HS-27A (cell line): ENCODE measurements around the gene SLC26A1.
"Not testable (repeated sequence)": the region's sequence is repeated elsewhere in the genome, so short reads cannot be mapped to it uniquely, and the experiment has no call there.

Source experiments
- DNase-seq: peaks from one replicate; pipeline ENCODE4 v3.0.0-alpha.2; 2012; ENCODE audit warnings: low read depth, missing footprints

Gene SLC26A1

DNA sequence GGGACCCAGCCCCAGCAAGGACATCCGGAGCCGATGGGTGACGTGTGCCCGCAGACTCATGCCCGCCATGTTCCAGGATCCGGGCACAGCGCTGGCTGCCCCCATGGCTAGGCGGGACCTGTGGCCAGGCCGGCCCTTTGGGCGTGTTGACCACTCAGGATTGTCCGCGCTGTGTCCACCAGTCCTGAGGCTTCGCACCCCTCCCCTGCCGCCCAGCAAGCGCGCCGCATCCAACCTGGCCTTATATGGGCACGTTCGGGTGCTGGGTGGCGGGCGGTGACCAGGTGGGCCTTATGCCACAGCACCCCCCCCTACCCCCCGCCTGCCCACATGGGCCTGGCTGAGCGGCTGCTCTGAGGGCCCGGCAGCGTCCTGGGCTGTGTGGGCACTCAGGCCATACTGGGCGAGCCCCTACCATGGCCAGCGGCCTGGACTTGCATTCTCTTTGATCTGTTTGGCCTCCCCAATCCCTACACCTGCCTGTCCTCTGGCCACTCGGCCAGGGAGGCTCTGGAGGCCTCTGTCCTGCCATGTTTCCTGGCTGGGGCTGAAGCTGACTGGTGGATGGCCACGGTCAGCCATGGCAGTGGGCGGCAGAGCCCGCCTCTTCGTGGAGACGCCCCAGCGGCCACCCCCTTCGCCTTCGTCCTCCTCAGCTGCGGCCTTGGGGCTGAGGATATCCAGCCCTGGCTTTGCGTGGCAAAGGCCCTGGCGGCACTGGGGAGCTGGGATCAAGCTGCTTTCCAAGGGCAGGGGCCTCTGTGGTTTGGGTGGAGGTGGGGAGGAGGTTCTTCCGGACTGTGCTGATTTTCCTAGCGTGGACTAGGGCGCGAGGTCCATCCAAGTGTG lies 20.2 kb upstream of the SLC26A1 start:
- no peak for DNase-seq

- DNase-seq, result no peak
These were observed 19.0 kb upstream of the SLC26A1 start for GRCh38 chr4:1012034-1012739.

DNA sequence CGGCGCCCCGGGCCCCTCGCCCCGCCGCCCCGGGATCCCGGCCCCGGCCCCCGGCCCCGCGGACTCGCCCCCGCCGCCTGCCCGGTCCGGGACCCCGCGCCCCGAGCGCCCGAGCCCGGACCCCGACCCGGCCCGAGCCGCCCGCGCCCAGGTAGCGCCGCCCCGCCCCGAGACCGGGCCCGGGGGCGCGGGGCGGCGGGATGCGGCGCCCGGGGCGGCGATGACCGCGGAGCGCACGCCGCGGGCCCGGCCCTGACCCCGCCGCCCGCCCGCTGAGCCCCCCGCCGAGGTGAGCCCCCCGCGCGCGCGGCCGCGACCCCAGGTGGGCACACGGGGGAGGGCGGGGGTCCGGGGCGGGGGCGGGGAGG lies 18.4 kb upstream of the SLC26A1 start:
- no peak for DNase-seq

DNA sequence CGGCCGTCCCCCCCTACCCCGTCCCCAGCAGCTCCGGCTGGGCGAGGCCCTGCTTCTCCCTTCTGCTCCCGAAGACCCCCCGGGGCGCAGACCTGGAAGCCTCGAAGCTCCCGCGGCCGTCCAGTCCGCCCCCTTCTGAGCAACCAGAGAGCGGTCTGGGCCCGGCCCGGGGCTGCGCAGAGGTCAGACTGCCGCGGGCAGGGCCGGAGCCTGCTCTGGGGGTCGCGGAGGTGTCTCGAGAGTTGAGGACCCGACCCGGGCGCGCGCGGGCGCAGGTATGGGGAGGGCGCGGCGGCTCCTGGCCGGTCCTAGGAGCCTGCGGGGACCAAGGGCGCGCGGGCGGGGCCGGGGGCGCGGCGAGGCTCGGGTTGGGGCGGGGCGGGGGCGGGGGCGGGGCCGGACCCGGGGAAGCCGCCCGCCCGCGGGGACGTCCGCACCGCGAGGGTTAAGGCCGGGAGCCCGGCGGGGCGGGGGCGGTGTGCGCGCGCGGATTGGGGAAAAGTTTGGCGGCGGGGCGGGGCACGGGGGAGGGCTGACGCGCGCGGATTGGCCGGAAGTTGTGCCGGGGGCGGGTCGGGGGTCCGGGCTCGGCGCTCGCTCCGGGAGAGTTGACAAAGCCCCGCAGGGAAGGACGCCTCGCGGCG lies 17.9 kb upstream of the SLC26A1 start, which contains the start of gene FGFRL1:
FGFRL1 (plus strand) TSS at position 605 of the 644 bp plus-strand sequence. CDS start 860 bp downstream, outside the sequence.
- no peak for DNase-seq

GRCh38 chr4:1010395-1011021 lies 17.3 kb upstream of the SLC26A1 start:
- no peak for DNase-seq

- DNase-seq, result no peak
These were observed 16.6 kb upstream of the SLC26A1 start for GRCh38 chr4:1009542-1010394.

GRCh38 chr4:1008840-1009541 lies 15.8 kb upstream of the SLC26A1 start:
- DNase-seq, result no peak

DNA sequence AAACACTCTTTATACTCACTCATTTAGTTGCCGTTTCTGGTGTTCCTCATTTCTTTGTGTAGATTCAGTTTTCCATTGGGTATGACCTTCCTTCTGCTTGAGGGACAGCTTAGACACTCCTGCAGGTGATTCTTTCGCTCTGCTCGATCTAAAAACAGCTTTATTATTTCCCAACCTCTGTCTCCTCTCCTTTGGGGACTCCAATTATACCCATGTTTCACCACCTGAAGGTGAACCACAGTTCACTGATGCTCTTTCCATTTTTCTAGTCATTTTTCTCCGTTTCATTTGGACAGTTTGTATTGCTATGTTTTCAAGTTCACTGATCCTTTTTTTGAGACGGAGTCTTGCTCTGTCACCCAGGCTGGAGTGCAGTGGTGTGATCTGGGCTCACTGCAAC lies 13.7 kb upstream of the SLC26A1 start:
- no peak for DNase-seq

GRCh38 chr4:1004557-1005485 lies 11.6 kb upstream of the SLC26A1 start:
- DNase-seq, result no peak

GRCh38 chr4:1004071-1004418 lies 10.8 kb upstream of the SLC26A1 start:
- no peak for DNase-seq

DNA sequence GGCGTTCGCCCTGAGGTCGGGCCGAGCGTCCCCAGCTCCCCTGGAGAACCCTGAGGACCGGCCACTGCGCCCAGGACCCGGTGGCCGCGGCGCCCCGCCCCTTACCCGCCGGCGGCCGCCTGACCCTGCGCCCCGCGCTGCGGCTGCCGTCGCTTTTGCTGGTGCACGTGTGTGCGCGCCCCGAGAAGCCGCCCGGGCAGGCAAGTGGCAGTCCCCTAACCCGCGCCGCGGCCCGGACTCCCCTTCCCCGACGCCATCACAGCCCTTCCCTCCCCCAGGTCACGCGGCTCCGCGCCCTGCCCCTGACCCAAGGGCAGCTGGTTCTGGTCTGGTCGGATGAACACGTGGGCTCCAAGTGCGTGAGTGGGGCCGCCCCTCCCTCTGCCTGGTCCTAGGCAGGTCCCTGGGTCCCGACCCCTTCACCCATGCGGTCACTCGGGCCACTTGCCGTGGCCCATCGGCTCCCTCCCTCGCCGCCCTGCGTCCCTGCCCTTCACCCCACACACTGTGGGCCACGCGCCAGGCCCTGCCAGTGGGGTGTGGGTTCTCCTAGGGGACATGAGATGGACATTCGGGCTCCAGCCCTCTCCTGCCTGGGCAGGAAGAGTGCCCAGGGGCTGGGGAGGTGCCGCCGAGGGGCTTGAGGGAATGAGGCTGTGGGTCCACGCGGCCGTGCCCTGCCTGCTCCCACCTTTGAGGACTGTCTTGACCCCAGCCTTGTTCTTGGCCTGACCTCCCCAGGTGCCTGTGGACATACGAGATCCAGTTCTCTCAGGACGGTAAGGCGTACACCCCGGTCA lies 10.3 kb upstream of the SLC26A1 start:
- no peak for DNase-seq

DNA sequence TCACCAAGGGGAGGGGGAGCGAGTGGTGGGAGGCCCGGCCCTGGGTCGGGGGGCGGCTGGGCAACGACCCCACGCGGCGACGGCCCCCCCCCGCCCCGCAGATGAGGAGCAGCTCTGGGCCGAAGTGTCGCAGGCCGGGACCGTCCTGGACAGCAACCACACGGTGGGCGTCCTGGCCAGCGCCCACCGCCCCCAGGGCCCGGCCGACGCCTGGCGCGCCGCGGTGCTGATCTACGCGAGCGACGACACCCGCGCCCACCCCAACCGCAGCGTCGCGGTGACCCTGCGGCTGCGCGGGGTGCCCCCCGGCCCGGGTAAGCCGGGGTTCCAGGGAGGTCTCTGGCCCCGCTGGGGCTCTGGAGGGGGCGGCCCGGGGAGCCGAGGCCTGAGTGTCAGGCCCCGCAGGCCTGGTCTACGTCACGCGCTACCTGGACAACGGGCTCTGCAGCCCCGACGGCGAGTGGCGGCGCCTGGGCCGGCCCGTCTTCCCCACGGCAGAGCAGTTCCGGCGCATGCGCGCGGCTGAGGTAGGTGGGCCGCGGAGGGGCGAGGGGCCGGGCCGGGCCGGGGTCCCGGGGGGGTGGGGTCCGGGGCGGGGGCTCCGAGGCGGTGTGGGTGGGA lies 9.5 kb upstream of the SLC26A1 start:
- no peak for DNase-seq

DNA sequence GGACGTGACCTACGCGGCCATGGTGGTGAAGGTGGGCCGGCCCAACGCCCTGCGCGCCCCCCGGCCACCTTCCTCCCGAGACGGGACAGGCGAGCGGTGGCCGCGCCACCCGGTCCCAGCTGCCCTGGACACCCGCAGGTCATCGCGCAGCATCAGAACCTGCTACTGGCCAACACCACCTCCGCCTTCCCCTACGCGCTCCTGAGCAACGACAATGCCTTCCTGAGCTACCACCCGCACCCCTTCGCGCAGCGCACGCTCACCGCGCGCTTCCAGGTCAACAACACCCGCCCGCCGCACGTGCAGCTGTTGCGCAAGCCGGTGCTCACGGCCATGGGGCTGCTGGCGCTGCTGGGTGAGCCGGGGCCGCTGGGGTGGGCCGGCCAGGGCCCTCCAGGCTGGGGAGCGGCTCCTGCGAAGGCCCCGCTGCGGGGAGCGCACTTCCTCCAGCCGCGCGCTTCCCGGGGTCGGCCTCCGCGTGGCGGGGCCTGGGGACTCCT lies 9.0 kb upstream of the SLC26A1 start:
- DNase-seq, result no peak

- no peak for DNase-seq
These were observed 8.4 kb upstream of the SLC26A1 start for GRCh38 chr4:1001561-1002130.

GRCh38 chr4:1000686-1001260 lies 7.6 kb upstream of the SLC26A1 start:
- no peak for DNase-seq

- no peak for DNase-seq
These were observed 6.8 kb upstream of the SLC26A1 start for GRCh38 chr4:999882-1000425.

DNA sequence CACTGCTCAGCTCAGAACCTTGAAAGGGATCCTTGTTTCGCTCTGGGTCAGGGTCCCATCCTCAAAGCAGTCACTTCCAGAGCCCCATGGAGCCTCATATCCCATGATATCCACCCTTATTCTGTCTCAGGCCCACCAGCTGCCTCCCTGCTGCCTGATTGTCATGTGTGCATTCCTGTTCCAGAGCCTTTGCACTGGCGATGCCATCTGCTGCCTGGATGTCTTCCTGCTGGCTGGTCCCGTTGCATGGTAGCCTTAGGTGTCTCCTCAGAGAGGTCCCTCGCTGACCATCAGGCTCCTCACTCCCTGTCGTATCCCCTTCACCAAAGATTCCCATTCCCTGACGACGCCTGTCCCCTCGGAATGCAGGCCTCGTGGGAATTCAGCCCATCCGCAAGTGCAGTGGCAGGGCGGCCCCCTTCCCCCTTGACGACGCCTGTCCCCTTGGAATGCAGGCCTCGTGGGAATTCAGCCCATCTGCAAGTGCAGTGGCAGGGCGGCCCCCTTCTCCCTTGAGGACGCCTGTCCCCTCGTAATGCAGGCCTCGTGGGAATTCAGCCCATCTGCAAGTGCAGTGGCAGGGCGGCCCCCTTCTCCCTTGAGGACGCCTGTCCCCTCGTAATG lies 6.1 kb upstream of the SLC26A1 start:
- DNase-seq, result not testable (repeated sequence)
